Large intestine (tissue), 3 donors: ENCODE data around the gene MIGA1. TPM values are rescaled to one million over a fixed set of nuclear protein-coding genes. Genes with fewer than 3 reads are reported as not detected.
"Not testable (repeated sequence)": the region's sequence is repeated elsewhere in the genome, so short reads cannot be mapped to it uniquely, and the experiment has no call there.

Experiments used
- DNase-seq, 2 donors: peaks; one replicate each; pipeline versions ENCODE4 v3.0.0 to v3.0.0-alpha.2; 2013
- H3K27ac ChIP-seq: one replicate; pipeline ENCODE4 v1.5.1; 2013; ENCODE audit warnings: low read length
- H3K27me3 ChIP-seq: 2 replicates; pipeline ENCODE4 v1.6.1; 2013; ENCODE audit warnings: low read length; ENCODE audit not compliant: control insufficient read depth, insufficient read depth
- H3K36me3 ChIP-seq: 2 replicates; pipeline ENCODE4 v1.6.1; 2013; ENCODE audit warnings: low read length; ENCODE audit not compliant: control insufficient read depth, insufficient read depth
- H3K4me1 ChIP-seq: one replicate; pipeline ENCODE4 v1.6.1; 2013; ENCODE audit warnings: low read length; ENCODE audit not compliant: control insufficient read depth, insufficient read depth
- H3K4me3 ChIP-seq: one replicate; pipeline ENCODE4 v1.5.1; 2013; ENCODE audit warnings: low read length
- H3K9me3 ChIP-seq: one replicate; pipeline ENCODE4 v1.6.1; 2013; ENCODE audit warnings: mild to moderate bottlenecking, low read depth, low read length, moderate library complexity; ENCODE audit not compliant: control insufficient read depth
- WGBS: methylation state at CpG from one replicate; pipeline ENCODE4 v1.1.5; 2013; ENCODE audit warnings: low lambda C conversion rate; ENCODE audit not compliant: insufficient coverage; 5-methylcytosine and 5-hydroxymethylcytosine counted together
- polyA plus RNA-seq: library from polyadenylated mRNA; unstranded; fragments of 120-200 nt; gene quantifications from one replicate; pipeline ENCODE4 v1.2.1, GENCODE V29; 2013

The MIGA1 gene
- polyA plus RNA-seq, 1 donor: 18.4 TPM

GRCh38 chr1:77826851-77827250, 47.4 kb downstream of the MIGA1 start:
- H3K4me1 ChIP-seq, H3K27ac ChIP-seq, H3K27me3 ChIP-seq, H3K4me3 ChIP-seq, H3K9me3 ChIP-seq, DNase-seq: not testable (repeated sequence)
- no CpG with 5 or more reads among the region's 8 CpGs for WGBS
- H3K36me3 ChIP-seq: peaks cover 12% of the 10 kb centered on the region

DNA sequence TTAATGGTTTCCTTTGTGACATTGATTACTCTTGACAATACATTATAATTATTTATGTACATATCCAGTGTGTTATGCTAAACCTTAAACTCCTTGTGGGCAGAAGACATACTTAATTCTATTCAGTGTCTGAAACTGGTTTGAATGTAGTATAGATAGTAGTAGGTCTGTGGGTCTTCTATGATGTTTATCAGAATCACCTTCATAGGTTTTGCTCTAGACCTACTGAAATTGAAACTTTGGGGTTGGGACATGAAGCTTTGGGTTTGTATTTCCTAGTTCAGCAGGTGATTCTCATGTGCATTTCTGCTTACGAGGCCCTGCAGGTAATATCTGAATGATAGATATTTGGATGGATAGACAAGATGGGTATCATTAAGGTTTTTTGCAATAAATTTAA, 48.6 kb downstream of the MIGA1 start:
- 100% methylated on average over 1 of the region's 1 CpG for WGBS
- DNase-seq: no peak
- Histone ChIP-seq H3K27ac (no peak overlapping the region), H3K9me3 (no peaks in the 10 kb centered on the region), H3K4me1 (no peaks in the 10 kb centered on the region), H3K27me3 (no peaks in the 10 kb centered on the region), H3K36me3 (peaks cover 12% of the 10 kb centered on the region), H3K4me3 (no peak overlapping the region)

- no peak overlapping the region for H3K27ac ChIP-seq
- H3K36me3 ChIP-seq: peaks cover 10% of the 10 kb centered on the region
- no peaks in the 10 kb centered on the region for H3K9me3 ChIP-seq
- no CpG with 5 or more reads among the region's 1 CpG for WGBS
- no peaks in the 10 kb centered on the region for H3K27me3 ChIP-seq
- no peak for DNase-seq
- no peak overlapping the region for H3K4me3 ChIP-seq
- H3K4me1 ChIP-seq: peaks cover 4% of the 10 kb centered on the region
Observed at GRCh38 chr1:77829851-77830250, 50.4 kb downstream of the MIGA1 start.

- Histone ChIP-seq H3K27me3 (no peaks in the 10 kb centered on the region), H3K4me1 (peaks cover 4% of the 10 kb centered on the region), H3K9me3 (no peaks in the 10 kb centered on the region), H3K4me3 (no peak overlapping the region), H3K36me3 (peaks cover 10% of the 10 kb centered on the region), H3K27ac (no peak overlapping the region)
- WGBS: no CpG with 5 or more reads among the region's 3 CpGs
- DNase-seq: no peak
Observed at GRCh38 chr1:77830946-77831345, 51.5 kb downstream of the MIGA1 start.

- peaks cover 4% of the 10 kb centered on the region for H3K4me1 ChIP-seq
- peaks cover 7% of the 10 kb centered on the region for H3K36me3 ChIP-seq
- no peak overlapping the region for H3K4me3 ChIP-seq
- WGBS: no CpG with 5 or more reads among the region's 4 CpGs
- H3K27ac ChIP-seq: no peak overlapping the region
- no peaks in the 10 kb centered on the region for H3K9me3 ChIP-seq
- no peaks in the 10 kb centered on the region for H3K27me3 ChIP-seq
- no peak for DNase-seq
Observed at GRCh38 chr1:77831566-77831965, 52.1 kb downstream of the MIGA1 start.

GRCh38 chr1:77831976-77832711, 52.7 kb downstream of the MIGA1 start:
- 75% methylated on average over 2 of the region's 2 CpGs for WGBS
- peak in 1 of 2 donors; percentile 3 for DNase-seq
- no peaks in the 10 kb centered on the region for H3K9me3 ChIP-seq

DNA sequence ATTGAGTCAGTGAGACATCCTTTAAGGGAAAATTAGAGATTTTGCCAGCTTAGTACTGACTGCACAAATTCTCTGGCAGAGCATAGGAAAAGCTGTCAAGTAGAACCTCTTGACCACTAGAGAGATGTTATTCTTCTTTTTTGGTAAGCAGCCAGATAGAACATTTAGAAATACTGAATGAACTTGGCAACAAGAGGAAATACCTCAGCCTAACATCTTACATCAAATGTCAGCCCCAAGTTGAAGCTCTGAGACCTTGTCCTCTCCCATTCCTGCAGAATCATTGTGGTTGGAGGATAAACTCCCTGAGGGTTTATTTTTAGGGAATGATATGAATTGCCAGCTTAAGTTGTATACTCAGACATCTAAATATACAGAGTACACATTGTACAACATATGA, 53.5 kb downstream of the MIGA1 start:
- DNase-seq: peak; percentile 2 to 26
- Histone ChIP-seq H3K27ac (no peak overlapping the region), H3K9me3 (no peaks in the 10 kb centered on the region), H3K27me3 (no peaks in the 10 kb centered on the region), H3K36me3 (peaks cover 7% of the 10 kb centered on the region), H3K4me3 (no peak overlapping the region), H3K4me1 (peaks cover 4% of the 10 kb centered on the region)

More at GRCh38 chr1:77831976-77832711, 52.7 kb downstream of the MIGA1 start:
- Histone ChIP-seq H3K27me3 (no peaks in the 10 kb centered on the region), H3K36me3 (peaks cover 7% of the 10 kb centered on the region), H3K4me3 (no peak overlapping the region), H3K4me1 (peaks cover 4% of the 10 kb centered on the region), H3K27ac (no peak overlapping the region)

DNA sequence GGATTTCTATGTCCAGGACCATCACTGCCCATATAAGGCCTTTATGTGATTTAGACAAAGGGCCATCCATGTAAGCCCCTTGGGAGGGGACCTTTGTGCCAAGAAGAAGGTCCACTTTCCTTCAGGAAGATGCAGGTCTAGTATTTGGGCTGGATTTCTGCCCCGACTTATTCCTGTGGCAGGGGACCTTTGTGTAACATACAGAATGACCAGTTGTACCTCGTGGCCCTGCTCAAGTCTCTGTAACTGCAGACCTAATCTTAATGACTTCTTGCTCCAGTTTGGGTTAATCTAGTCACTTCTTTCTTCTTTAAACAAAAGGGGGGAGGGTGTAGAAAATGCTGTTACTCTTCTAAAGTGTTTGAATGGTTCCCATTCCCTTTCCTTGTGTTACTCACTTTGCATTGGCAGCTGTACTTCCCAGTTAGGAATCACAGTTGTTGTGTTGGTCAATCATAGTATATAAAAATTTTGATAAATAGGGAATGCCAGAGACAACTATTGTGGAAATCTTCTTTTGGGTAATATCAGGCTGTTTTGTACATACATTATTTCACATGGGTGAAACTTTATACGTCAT, 54.2 kb downstream of the MIGA1 start:
- H3K27me3 ChIP-seq: no peaks in the 10 kb centered on the region
- H3K27ac ChIP-seq: no peak overlapping the region
- peaks cover 7% of the 10 kb centered on the region for H3K36me3 ChIP-seq
- no peaks in the 10 kb centered on the region for H3K9me3 ChIP-seq
- WGBS: 100% methylated on average over 2 of the region's 3 CpGs
- H3K4me1 ChIP-seq: peaks cover 4% of the 10 kb centered on the region
- no peak for DNase-seq
- no peak overlapping the region for H3K4me3 ChIP-seq

- peak overlapping the region; percentile 27 for H3K27ac ChIP-seq
- no peak overlapping the region for H3K4me3 ChIP-seq
- peaks cover 10% of the 10 kb centered on the region for H3K36me3 ChIP-seq
- no peaks in the 10 kb centered on the region for H3K27me3 ChIP-seq
- DNase-seq: peak; percentile 44 to 79
- peaks cover 4% of the 10 kb centered on the region for H3K4me1 ChIP-seq
- no CpG with 5 or more reads among the region's 2 CpGs for WGBS
- no peaks in the 10 kb centered on the region for H3K9me3 ChIP-seq
Observed at GRCh38 chr1:77834771-77835334, 55.4 kb downstream of the MIGA1 start.

DNA sequence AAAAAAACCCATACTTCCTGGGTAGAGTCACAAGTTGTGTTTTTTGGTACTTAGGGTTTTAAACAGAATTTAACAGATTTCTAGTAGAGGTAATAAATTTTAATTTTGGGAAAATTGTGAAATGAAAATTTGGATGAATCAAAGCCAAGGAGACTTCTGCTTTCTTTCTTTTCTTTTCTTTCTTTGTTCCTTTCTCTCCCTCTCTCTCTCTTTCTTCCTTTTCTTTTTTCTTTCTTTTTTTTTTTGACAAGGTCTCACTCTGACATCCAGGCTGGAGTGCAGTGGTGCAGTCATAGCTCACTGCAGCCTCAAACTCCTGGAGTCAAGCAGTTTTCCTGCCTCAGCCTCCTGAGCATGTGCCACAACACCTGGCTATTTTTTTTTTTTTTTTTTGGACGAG, 62.1 kb downstream of the MIGA1 start:
- Histone ChIP-seq H3K4me3 (no peak overlapping the region), H3K27ac (no peak overlapping the region), H3K36me3 (peaks cover 11% of the 10 kb centered on the region), H3K27me3 (no peaks in the 10 kb centered on the region), H3K4me1 (no peaks in the 10 kb centered on the region), H3K9me3 (no peaks in the 10 kb centered on the region)
- WGBS: no CpG with 5 or more reads among the region's 1 CpG
- no peak for DNase-seq
